SK-N-SH treated with all-trans-retinoic acid at 6 μM for 48 hours (cell line): ENCODE results near the gene CDT1.

Source experiments
- ARNTL ChIP-seq: fragments of 450-650 bp; formaldehyde crosslinking; IDR thresholded peaks from 2 replicates; pipeline ENCODE4 v1.5.0; 2020; ENCODE audit warnings: low read depth, mild to moderate bottlenecking, moderate library complexity, borderline replicate concordance
- ESRRG ChIP-seq: fragments of 250-450 bp; sonication (Bioruptor Pico); IDR thresholded peaks from 2 replicates; pipeline ENCODE4 v1.6.1; 2021; ENCODE audit warnings: mild to moderate bottlenecking
- PPARA ChIP-seq: fragments of 250-450 bp; sonication (Bioruptor Pico); IDR thresholded peaks from 2 replicates; pipeline ENCODE4 v1.5.0; 2020; ENCODE audit warnings: mild to moderate bottlenecking, borderline replicate concordance
- RARB ChIP-seq: fragments of 250-450 bp; sonication (Bioruptor Pico); IDR thresholded peaks from 2 replicates; pipeline ENCODE4 v1.8.0; 2021; ENCODE audit warnings: mild to moderate bottlenecking, moderate library complexity
- SNAI2 ChIP-seq: fragments of 250-450 bp; sonication (Bioruptor Pico); IDR thresholded peaks from 2 replicates; pipeline ENCODE4 v1.5.0; 2020; ENCODE audit warnings: mild to moderate bottlenecking, moderate library complexity
- ZFP3 ChIP-seq: fragments of 250-450 bp; sonication (Bioruptor Pico); IDR thresholded peaks from 2 replicates; pipeline ENCODE4 v1.5.0; 2020; ENCODE audit warnings: mild to moderate bottlenecking, moderate library complexity
- ZNF70 ChIP-seq: fragments of 450-650 bp; formaldehyde crosslinking; IDR thresholded peaks from 2 replicates; pipeline ENCODE4 v1.5.0; 2020; ENCODE audit warnings: mild to moderate bottlenecking, moderate library complexity
- ZNF8 ChIP-seq: fragments of 450-650 bp; formaldehyde crosslinking; IDR thresholded peaks from 2 replicates; pipeline ENCODE4 v1.5.0; 2020; ENCODE audit warnings: mild to moderate bottlenecking, moderate library complexity
- TF ChIP-seq, protein P1 (sequence below): fragments of 250-450 bp; sonication (Bioruptor Pico); IDR thresholded peaks from 2 replicates; pipeline ENCODE4 v1.8.0; 2021; ENCODE audit warnings: low read depth, mild to moderate bottlenecking, moderate library complexity, borderline replicate concordance
- TF ChIP-seq, protein P2 (sequence below): fragments of 250-450 bp; sonication (Bioruptor Pico); IDR thresholded peaks from 2 replicates; pipeline ENCODE4 v1.8.0; 2020; ENCODE audit warnings: mild to moderate bottlenecking, moderate library complexity, borderline replicate concordance
- TF ChIP-seq, protein P3 (sequence below): fragments of 250-450 bp; sonication (Bioruptor Pico); IDR thresholded peaks from 2 replicates; pipeline ENCODE4 v1.5.1; 2020; ENCODE audit warnings: low read depth, mild to moderate bottlenecking, moderate library complexity

DNA sequence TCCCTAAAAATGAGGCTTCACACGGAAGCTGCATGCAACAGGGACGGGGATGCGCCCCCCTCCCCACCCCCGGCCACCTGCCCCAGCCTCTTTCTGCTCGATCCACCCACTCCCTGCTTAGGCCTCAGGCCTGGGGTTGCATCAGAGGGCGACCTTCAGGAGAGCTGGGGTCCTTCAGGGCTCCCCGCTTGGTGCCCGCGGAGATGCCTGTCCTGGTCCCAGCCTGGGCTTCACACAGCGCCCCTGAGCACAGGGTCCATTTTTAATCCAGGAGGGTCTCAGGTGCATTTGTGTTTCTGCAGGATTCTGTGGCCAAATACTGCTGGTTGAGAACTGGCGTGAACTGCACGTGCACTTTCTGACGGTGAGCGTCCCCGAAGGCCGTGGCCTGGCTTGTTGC lies 15.5 kb downstream of the CDT1 start:
- TF ChIP-seq, protein P1, sequence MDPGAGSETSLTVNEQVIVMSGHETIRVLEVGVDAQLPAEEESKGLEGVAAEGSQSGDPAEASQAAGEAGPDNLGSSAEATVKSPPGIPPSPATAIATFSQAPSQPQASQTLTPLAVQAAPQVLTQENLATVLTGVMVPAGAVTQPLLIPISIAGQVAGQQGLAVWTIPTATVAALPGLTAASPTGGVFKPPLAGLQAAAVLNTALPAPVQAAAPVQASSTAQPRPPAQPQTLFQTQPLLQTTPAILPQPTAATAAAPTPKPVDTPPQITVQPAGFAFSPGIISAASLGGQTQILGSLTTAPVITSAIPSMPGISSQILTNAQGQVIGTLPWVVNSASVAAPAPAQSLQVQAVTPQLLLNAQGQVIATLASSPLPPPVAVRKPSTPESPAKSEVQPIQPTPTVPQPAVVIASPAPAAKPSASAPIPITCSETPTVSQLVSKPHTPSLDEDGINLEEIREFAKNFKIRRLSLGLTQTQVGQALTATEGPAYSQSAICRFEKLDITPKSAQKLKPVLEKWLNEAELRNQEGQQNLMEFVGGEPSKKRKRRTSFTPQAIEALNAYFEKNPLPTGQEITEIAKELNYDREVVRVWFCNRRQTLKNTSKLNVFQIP (CRISPR knock-in tag), result no peak
- TF ChIP-seq ZNF70 (CRISPR knock-in tag), result no peak
- TF ChIP-seq, protein P2, sequence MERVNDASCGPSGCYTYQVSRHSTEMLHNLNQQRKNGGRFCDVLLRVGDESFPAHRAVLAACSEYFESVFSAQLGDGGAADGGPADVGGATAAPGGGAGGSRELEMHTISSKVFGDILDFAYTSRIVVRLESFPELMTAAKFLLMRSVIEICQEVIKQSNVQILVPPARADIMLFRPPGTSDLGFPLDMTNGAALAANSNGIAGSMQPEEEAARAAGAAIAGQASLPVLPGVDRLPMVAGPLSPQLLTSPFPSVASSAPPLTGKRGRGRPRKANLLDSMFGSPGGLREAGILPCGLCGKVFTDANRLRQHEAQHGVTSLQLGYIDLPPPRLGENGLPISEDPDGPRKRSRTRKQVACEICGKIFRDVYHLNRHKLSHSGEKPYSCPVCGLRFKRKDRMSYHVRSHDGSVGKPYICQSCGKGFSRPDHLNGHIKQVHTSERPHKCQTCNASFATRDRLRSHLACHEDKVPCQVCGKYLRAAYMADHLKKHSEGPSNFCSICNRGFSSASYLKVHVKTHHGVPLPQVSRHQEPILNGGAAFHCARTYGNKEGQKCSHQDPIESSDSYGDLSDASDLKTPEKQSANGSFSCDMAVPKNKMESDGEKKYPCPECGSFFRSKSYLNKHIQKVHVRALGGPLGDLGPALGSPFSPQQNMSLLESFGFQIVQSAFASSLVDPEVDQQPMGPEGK (CRISPR knock-in tag), result no peak
- TF ChIP-seq, protein P3, sequence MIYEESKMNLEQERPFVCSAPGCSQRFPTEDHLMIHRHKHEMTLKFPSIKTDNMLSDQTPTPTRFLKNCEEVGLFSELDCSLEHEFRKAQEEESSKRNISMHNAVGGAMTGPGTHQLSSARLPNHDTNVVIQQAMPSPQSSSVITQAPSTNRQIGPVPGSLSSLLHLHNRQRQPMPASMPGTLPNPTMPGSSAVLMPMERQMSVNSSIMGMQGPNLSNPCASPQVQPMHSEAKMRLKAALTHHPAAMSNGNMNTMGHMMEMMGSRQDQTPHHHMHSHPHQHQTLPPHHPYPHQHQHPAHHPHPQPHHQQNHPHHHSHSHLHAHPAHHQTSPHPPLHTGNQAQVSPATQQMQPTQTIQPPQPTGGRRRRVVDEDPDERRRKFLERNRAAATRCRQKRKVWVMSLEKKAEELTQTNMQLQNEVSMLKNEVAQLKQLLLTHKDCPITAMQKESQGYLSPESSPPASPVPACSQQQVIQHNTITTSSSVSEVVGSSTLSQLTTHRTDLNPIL (CRISPR knock-in tag), result no peak
- no peak for TF ChIP-seq SNAI2
- TF ChIP-seq ZNF8 (CRISPR knock-in tag), result no peak
- no peak for TF ChIP-seq RARB (CRISPR knock-in tag)
- TF ChIP-seq ARNTL (CRISPR knock-in tag), result no peak
- no peak for TF ChIP-seq PPARA
- no peak for TF ChIP-seq ESRRG (CRISPR knock-in tag)
- no peak for TF ChIP-seq ZFP3 (CRISPR knock-in tag)
